GM08714 (cell line): ENCODE data around the gene GPATCH2.

Experiments
- H3K4me3 ChIP-seq: fragments of 200-500 bp; sonication (Bioruptor generic); 2 replicates; pipeline ENCODE4 v1.5.1; 2014; ENCODE audit warnings: mild to moderate bottlenecking, low read length, inconsistent platforms
- ZNF274 ChIP-seq: IDR thresholded peaks from 2 replicates; pipeline ENCODE4 v1.6.1; 2012; ENCODE audit warnings: mild to moderate bottlenecking, low read depth, low read length

GPATCH2 gene

DNA sequence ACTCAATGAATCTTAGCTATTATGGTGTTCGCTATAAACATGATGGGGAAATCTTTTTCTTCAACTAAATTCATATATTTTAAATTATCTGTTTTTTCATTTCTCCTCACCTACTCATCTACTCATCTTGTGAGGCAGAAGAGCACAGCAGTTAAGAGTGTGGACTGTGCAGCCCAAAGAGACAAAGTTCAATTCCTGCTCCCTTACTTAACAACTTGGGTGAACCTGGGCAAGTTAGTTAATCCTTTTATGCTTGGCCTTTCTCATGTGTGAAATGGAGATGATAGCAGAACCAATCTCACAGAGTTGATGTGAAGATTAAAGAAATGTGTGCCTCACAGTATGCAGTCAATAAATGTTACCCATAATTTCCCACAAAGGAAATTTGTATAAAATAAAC, 168.2 kb downstream of the GPATCH2 start:
- TF ChIP-seq ZNF274: no peak
- H3K4me3 ChIP-seq: no peak overlapping the region

DNA sequence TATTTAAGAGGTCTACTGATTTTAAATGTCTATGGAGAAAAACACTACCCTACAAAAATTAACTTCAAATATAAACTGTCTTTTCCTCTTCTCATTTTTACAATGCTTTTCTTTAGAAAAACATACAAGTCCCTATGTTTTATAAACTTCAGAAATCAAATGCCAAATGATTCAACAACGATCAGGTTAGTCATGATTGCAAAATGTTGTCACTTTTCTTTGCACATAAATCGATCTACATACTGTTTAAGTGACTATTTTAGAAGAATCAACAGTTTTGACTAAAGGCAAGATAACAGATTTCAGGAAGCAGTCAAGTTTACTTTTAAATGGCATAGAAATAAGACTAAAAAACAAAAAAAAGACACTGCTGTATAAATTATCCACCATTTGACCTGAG, 168.7 kb downstream of the GPATCH2 start:
- no peak overlapping the region for H3K4me3 ChIP-seq
- no peak for TF ChIP-seq ZNF274

DNA sequence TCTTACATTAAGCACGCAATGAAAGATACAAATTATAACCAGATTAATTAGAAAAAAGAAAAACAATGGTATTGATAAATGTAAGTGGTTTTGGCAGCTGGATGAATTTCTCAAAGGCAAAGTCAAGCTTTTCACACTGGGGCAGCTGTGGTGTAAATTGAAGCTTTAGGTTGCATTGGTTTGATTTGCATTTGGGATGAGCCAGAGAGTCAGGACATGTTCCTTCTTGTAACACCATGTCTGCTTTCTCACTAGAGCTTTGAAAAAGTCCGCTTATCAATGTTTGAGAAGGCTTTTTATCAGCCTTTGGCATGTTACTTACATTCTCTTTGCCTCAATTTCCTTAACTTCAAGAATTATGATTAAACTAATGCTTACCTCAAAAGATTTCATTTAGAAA, 173.9 kb downstream of the GPATCH2 start:
- no peak for TF ChIP-seq ZNF274

DNA sequence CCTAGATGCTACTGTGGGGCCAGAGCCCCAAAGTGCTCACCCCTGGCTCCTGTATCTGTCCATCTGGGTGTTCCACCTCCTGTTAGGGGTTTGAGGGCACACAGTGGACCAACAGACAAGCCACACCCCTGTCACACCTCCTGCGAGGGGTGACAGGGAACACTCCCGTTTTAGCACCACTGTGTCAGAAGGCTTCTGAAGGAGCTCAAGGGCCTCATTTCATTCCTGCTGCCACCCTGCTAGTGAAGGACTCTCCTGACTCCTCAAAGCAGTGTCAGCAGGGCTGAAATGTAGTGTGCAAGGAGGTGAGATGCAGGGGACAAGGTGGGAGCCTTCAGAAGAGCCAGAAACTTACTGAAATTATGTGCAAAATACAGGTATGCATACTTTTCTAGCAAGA, 174.6 kb downstream of the GPATCH2 start:
- H3K4me3 ChIP-seq: no peak overlapping the region
- no peak for TF ChIP-seq ZNF274

More for the DNA sequence above, 173.9 kb downstream of the GPATCH2 start:
- no peak overlapping the region for H3K4me3 ChIP-seq

DNA sequence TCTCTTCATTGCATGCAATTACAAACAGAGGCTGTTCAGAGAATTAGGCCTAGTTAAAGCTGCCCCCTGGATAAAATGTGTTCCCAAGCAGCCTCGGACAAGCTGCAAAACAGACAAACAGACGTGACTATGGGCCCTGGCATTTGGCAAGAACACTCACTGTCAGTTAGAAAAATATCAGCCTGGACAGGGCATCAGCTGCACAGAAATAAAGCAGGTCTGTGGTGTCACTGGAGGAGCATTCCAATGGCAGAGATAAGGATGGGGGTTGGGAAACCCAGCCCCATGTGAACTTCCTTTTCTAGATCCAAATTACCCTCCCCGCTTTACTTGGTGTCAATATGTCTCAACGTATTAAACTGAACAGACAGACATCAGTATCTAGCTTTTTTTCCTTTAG, 177.1 kb downstream of the GPATCH2 start:
- TF ChIP-seq ZNF274: no peak
- H3K4me3 ChIP-seq: no peak overlapping the region

DNA sequence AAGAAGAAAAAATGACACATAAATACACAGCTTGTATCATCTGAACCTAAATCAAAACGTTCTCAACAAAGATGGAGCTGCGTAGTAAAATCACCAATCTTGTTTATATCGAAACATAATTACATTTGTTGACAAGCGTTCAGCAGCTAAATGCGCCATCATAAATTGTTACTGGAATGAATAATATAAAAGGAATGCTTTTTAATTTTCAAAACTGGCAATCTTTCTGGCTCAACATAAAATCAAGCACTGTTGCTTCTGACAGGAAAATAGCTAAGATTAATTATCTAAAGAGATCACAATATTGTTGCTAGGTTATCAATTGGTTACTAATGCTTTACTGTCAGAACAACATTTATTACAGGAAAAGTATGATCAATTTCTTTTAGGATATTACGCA, 181.5 kb downstream of the GPATCH2 start:
- no peak for TF ChIP-seq ZNF274
- H3K4me3 ChIP-seq: no peak overlapping the region

DNA sequence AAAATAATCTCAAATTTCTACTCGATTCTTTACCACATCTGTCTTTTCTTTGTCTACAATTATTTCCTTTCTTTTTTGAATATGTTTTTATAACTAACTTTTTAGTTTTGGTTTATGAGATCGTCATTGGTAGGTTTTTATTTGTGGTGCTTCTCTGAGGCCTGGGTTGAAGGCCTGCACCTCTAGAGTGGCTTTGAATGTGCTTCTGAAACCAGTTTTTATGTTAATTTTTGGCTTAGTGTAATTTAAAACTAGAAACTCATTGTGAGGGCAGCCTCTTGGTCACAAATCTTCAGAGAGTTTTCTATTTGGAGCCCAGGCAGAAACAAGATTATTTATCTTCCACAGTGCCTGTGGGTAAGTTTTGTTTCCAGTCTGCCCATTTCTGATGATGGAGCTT, 187.0 kb downstream of the GPATCH2 start:
- TF ChIP-seq ZNF274: no peak
- H3K4me3 ChIP-seq: no peak overlapping the region

DNA sequence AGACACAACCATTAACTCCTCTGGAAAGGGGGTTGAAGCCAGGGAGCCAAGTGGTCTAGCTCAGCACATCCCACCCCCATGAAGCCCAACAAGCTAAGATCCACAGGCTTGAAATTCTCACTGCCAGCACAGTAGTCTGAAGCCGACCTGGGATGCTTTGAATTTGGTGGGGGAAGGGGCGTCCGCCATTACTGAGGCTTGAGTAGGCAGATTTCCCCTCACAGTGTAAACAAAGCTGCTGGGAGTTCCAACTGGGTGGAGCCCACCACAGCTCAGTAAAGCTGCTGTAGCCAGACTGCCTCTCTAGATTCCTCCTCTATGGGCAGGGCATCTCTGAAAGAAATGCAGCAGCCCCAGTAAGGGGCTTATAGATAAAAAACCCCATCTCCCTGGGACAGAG, 193.5 kb downstream of the GPATCH2 start:
- TF ChIP-seq ZNF274: no peak
- H3K4me3 ChIP-seq: no peak overlapping the region

DNA sequence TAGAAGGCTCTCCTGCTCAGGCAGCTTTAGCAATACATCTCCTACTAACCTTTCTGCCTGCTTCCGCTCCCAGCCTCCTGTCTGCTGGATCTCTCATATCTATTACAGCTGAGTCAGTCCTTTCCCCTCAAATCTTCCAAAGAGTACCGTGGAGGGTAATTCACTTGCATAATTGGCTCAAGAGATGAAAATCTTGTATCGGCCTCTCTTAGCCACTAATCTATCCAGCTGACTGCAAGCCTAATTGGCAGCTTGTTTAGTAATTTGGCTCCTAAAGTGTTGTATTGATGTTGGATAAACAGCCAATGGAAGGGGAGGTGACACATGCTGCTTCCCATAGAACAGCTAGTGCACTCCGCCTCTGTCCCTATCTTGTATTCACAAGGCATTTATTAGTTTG, 195.7 kb downstream of the GPATCH2 start:
- TF ChIP-seq ZNF274: no peak
- H3K4me3 ChIP-seq: no peak overlapping the region

DNA sequence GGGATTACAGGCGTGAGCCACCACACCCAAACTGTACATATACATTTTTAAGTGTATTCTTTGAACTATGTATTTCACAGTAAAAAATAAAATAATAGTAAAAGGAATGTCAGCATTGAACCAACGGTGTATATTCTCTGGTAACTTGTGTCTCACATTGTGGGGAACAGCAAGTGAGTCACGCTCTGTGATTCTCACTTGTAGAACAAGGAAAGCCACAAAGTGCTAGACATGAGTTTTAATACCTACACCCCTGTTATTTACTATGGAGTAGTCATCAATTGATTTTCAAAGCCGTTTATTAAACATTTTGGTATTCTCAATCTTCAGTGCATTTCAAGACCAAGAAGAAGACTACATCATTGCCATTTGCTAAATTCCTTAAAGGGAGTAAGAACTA, 197.2 kb downstream of the GPATCH2 start:
- H3K4me3 ChIP-seq: no peak overlapping the region
- no peak for TF ChIP-seq ZNF274

DNA sequence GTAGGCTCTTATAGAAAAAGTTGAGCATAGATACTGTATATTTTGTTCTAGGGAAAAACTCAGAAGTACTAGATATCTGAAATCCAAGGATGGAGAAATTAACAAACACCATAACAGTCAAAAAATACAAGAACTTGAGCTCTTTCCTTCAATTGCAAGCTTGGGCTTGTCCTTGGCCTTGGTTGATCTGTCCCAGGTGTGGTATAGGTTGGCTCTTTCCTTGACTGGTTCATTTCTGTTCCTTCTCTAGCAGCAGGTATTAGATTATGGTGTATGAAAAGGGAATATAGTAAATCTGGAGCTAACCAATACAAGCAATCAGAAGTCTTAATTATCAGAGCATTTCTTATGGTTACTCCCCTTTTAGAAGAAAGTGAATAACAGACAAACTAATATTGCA, 198.6 kb downstream of the GPATCH2 start:
- TF ChIP-seq ZNF274: no peak
- H3K4me3 ChIP-seq: no peak overlapping the region

DNA sequence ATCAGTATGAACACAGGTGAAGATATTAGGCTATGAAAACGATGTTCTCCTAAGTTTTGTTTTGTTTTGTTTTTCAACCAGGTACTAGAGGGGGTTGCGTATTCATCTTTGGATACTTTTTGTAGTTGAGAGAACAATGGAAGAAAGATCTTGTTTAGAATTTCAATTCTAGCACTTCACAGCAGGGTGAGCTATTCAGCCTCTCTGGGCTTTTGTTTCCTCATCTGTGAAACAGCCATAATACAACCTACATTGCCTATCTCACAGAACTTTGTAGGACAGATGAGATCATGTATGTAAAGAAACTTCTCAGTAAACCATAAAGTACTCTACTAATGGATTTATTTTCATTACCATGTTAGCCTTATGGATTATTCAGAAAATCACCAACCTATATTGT, 199.5 kb downstream of the GPATCH2 start:
- H3K4me3 ChIP-seq: no peak overlapping the region
- TF ChIP-seq ZNF274: no peak

DNA sequence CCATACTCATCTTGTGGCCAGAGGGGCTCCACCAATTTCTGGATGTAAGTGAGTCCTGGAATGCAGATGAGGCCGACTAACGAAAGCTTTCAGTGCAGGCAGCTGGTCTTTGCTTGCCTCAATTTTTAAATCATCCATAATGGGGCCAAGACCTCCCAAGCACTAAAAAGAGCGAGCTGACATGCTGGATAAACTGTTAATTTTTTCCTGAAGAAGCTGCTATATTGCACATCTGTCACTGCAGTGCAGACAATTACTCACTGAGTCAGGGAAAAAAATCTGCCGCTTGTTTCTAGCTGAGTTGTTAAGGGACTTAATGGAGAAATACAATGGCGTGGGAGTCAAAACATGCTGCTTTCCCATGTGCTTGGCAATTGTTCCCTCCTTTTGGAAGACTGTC, 205.5 kb downstream of the GPATCH2 start:
- no peak overlapping the region for H3K4me3 ChIP-seq
- TF ChIP-seq ZNF274: no peak

DNA sequence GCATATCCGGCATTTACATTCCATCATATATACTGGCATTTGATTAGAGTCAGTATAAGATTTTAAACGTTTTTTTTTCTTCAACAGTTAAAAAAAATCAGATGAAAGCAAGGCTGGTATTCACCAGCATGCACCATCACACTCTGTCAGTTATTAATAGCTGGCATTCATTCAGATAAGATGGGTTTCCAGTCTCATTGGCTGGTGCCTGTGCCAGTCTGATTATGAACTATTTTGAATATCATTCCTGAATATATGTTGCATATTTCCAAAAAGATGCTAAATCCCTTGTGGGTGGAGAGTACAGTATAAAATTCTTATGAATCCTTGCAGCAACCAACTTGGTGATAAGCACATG, 211.7 kb downstream of the GPATCH2 start:
- H3K4me3 ChIP-seq: no peak overlapping the region
- no peak for TF ChIP-seq ZNF274

DNA sequence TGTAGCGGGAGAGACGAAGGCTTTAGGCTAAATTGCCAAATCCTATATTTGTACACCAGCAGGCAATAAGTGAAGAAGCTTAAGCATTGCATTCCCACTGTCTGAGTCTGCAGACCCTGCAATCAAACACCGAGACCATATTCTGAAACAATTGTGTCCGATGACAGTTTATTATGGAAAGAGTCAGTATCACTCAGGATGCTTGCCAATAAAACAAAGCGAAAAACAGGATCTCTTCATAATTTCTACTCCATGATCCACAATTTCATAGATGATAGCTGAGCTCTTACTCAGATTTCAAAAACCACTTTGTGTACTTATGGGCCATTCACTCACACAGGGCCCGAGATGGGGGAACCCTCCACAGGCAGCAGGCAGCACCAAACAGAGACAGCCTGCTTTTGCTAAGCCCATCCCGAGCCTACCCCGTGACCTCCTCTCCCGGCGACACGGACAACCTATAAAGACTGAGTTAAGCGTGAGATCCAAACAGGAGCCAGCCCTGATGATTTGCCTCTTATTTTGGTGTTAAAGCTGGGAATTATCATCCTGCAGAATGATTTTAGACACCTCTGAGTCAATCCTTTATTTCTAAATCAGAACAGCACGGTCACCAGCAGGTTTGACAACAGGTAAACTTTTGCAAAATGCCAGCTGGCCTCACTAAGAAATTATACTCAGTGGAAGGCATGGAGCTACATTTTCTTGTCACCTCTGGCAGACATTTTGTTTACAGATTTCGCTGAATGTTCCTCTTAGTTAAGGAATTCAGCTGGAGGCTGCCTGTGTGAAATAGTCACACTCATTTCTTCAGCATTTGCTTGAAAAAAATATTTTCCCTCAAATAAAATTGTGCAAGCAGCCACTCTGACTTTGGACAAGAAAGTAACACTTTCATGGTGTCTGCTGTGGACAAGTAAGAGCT, 212.4 kb downstream of the GPATCH2 start:
- no peak for TF ChIP-seq ZNF274
- H3K4me3 ChIP-seq: no peak overlapping the region

DNA sequence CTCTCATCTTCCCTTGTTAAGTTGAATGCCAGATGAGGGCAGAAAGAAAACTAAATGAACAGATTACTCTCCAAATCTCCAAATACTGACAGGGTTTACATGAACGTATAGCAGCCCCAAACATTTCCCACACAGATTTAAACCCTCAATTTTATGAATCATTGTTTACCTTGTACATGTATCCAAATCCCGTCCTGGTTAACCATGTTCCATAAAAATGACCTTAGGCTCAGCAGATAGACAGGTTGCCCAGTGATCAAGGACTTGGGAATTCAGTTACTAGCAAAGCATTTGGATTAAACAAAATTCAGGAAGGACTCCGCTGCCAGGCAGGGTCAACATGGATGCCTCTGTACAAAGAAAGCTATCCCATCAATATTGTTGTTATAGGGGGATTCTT, 213.5 kb downstream of the GPATCH2 start:
- H3K4me3 ChIP-seq: no peak overlapping the region
- TF ChIP-seq ZNF274: no peak

DNA sequence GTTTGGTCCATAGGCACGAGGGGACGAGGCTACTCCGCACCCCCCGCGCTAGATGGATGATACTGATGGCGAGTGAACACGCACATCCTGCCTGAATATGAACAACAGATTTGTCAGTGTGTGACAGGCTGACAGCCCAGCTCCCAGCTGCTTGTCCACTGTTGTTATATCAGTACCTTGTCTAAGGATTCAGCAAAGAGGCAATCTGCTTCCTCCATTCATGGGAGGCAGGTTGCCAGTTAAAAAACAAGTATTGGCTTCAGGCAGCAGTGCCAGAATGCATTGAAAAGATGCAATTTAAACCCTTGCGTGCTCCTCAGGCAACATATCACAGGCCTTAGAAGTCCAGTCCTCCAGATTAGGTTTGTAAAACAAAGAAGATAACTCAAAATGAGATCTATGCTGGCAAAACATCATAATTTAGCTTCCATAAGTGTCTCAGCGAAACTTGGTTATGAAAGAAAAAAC, 223.3 kb downstream of the GPATCH2 start:
- TF ChIP-seq ZNF274: no peak
- H3K4me3 ChIP-seq: no peak overlapping the region
